Bronchial epithelial cell (primary cell): ENCODE measurements around the gene TNNI3K. TPM values are rescaled to one million over a fixed set of nuclear protein-coding genes. Genes with fewer than 3 reads are reported as not detected.

Experiments
- DNase-seq: peaks from one replicate; pipeline ENCODE4 v3.0.0-alpha.2; 2010; ENCODE audit warnings: low read depth
- FAIRE-seq: peaks from 2 replicates; lab custom pipeline; 2011; peaks lifted over from hg19 to GRCh38; lab: Jason Lieb, UNC
- H3K27me3 ChIP-seq: 2 replicates; pipeline ENCODE4 v1.5.1; 2011; ENCODE audit warnings: low read length; ENCODE audit not compliant: control insufficient read depth, insufficient read depth
- H3K36me3 ChIP-seq: 2 replicates; pipeline ENCODE4 v1.5.1; 2011; ENCODE audit warnings: low read length; ENCODE audit not compliant: control insufficient read depth, insufficient read depth
- H3K4me3 ChIP-seq: 2 replicates; pipeline ENCODE4 v1.5.1; 2011; ENCODE audit warnings: mild to moderate bottlenecking, low read depth, low read length, control low read depth
- total RNA-seq: library from RNA; depleted of rRNA; stranded (reverse); fragments of >200 nt; gene quantifications from 2 replicates; pipeline ENCODE4 v1.2.1, GENCODE V29; 2014
- TF ChIP-seq, protein P1 (sequence below): IDR thresholded peaks from 2 replicates; pipeline ENCODE4 v1.5.1; 2011; ENCODE audit warnings: mild to moderate bottlenecking, moderate library complexity, low read length, control low read depth, inconsistent platforms; ENCODE audit not compliant: insufficient read depth, severe bottlenecking

TNNI3K gene
- total RNA-seq, 1 donor from 2014 or later: 1.3 TPM

DNA sequence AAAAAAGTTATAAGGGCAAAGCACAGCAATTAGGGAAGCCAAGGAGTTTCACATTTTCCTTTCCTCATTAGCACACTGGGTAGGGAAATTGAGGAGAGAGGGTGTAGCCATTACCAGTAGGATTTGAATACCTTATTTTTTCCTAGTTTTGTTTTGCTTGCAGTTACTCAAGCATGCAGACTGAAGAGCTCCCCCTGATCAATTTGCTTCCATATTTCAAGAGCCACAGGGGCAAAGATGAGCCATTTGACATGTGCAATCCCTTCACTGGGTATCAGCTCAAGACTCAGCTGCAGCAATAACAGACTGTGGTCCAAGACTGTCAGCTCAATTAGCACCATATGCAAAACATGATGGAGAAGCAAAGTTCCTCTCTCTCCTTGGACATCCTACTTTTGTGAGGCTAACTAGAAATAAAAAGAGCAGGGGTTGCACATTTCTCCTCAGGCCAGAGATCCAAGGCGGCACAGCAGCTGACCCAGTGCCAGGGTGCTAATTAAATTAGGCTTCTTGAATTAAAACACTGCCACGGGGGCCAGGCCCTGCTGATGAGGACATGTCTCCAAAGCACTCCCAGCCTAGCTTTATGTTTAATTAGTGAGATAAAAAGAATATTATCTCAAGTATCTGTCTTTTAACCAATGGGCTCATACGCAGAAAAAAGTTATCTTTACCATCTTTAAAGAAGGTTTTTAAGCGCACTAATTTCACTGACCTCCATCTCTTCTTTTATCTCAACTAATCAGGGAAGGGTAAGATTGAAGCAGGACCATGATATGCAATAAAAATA is 314.0 kb downstream of the TNNI3K start:
- H3K4me3 ChIP-seq: no peak overlapping the region
- no peaks in the 10 kb centered on the region for H3K36me3 ChIP-seq
- FAIRE-seq (no peak), DNase-seq (no peak)
- TF ChIP-seq, protein P1, sequence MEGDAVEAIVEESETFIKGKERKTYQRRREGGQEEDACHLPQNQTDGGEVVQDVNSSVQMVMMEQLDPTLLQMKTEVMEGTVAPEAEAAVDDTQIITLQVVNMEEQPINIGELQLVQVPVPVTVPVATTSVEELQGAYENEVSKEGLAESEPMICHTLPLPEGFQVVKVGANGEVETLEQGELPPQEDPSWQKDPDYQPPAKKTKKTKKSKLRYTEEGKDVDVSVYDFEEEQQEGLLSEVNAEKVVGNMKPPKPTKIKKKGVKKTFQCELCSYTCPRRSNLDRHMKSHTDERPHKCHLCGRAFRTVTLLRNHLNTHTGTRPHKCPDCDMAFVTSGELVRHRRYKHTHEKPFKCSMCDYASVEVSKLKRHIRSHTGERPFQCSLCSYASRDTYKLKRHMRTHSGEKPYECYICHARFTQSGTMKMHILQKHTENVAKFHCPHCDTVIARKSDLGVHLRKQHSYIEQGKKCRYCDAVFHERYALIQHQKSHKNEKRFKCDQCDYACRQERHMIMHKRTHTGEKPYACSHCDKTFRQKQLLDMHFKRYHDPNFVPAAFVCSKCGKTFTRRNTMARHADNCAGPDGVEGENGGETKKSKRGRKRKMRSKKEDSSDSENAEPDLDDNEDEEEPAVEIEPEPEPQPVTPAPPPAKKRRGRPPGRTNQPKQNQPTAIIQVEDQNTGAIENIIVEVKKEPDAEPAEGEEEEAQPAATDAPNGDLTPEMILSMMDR: no peak
- H3K27me3 ChIP-seq: no peaks in the 10 kb centered on the region

DNA sequence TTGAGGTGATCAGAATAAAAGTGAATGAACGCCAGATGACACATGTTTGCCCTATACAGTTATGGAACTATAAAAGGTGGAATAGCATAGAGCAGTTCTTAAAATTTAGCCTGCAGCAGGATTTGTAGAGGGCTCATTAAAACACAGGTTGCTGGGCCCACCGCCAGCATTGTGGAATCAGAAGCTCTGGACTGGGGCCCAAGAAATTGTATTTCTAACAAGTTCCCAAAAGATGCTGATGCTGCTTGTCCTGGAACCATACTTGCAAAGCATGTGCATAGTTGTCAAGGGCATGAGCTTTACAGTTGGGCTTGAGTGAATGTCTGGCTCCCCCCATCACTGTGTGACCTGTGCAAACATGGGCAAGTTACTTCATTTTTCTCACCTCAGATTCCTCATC is 314.7 kb downstream of the TNNI3K start:
- no peak overlapping the region for H3K4me3 ChIP-seq
- H3K36me3 ChIP-seq: no peaks in the 10 kb centered on the region
- H3K27me3 ChIP-seq: no peaks in the 10 kb centered on the region
- FAIRE-seq: peak; percentile 36
- DNase-seq: no peak
- TF ChIP-seq, protein P1: no peak

DNA sequence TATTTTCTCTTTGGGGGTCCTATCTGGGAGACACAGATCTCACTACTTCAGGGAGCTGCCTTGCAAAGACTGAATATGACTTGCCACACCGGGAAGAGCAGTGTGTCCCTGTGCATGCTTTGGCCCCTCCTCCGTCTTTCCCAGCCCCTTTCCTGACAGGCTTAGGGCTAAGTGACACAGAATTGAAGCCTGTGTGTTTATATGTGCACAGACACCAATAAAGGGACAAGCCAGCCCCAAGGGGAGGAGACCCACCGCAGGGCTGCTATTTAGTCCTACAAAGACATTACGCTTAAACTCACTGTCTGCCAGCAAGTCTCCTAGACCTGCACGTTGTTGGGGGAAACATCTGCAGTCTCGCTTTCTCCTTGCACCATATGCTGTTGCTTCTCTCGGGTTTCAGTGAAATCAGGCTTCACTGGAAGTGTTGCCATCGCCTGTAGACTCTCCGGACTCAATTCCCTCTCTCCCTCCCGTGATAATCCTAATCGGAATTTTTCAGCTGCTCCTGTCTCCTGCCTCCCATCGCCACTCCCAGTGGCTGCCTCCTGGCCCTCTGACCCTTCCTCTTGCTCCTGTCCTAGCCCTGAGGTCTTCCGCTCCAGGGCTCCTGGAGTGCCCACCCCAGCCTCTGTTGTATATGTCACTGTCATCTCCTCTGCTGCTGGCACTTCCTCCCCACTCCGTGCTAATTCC is 335.8 kb downstream of the TNNI3K start:
- Histone ChIP-seq H3K4me3 (no peak overlapping the region), H3K36me3 (no peaks in the 10 kb centered on the region), H3K27me3 (no peaks in the 10 kb centered on the region)
- DNase-seq (no peak), FAIRE-seq (no peak)
- TF ChIP-seq, protein P1: no peak

DNA sequence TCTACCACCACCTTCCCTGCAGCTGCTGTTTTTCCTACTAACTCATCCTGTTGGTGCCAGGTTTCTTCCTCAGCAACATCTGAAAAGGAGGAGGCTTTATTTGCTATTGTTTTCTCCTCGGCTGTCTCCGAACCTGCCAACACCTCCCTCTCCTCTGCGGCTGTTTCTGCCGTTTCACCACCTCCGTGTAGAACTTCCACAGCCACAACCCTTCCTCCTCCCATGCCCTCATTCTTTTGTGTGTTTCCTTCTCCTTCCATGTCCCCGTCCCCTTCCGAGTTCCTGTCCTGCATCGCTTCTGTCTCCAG is 336.3 kb downstream of the TNNI3K start:
- Histone ChIP-seq H3K36me3 (no peaks in the 10 kb centered on the region), H3K27me3 (no peaks in the 10 kb centered on the region), H3K4me3 (no peak overlapping the region)
- no peak for DNase-seq
- TF ChIP-seq, protein P1: no peak
- FAIRE-seq: no peak

DNA sequence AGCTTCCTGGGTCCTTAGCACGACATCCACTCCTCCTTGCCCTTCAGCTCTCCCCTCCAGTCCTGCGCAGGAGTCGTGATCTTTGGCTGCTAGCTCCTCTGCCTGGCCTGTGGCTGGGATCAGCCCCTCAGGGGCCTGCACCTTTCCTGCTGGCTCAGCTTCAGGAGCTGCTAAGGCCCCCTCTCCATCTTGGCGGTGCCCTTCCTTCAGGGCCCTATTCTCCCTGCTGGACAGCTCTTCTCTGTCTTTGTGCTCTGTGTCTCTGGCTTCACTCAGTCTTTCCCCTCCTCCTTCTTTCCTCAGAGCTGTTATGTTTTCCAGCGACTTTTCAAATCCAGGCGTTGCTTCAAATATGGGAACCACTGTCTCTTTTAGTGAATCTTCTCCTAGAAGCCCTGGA is 336.7 kb downstream of the TNNI3K start:
- Histone ChIP-seq H3K27me3 (no peaks in the 10 kb centered on the region), H3K36me3 (no peaks in the 10 kb centered on the region), H3K4me3 (no peak overlapping the region)
- no peak for DNase-seq
- TF ChIP-seq, protein P1: no peak
- no peak for FAIRE-seq
